K562 (cell line): ENCODE data around the gene ICA1L.

Experiments
- FOXA1 ChIP-seq: fragments of 450-650 bp; IDR thresholded peaks from 2 replicates; pipeline ENCODE4 v1.6.1; 2016; ENCODE audit warnings: mild to moderate bottlenecking, borderline replicate concordance
- LEF1 ChIP-seq: fragments of 450-650 bp; IDR thresholded peaks from 2 replicates; pipeline ENCODE4 v1.6.1; 2016; ENCODE audit warnings: mild to moderate bottlenecking
- RAD21 ChIP-seq, 2 experiments: fragments of 250-450 bp in 1 of 2; fragments of 450-650 bp in 1 of 2; sonication (Bioruptor Pico) in 1 of 2; formaldehyde crosslinking in 1 of 2; IDR thresholded peaks in 1 of 2; conservative IDR thresholded peaks in 1 of 2; 2 replicates each; pipeline versions ENCODE4 v1.4.0 to v1.8.0; 2020 to 2022; ENCODE audit warnings: mild to moderate bottlenecking in 2 of 2, moderate library complexity in 1 of 2
- RUNX1 ChIP-seq: sonication (generic); IDR thresholded peaks from 2 replicates; pipeline ENCODE4 v1.6.1; 2016; ENCODE audit warnings: antibody characterized with exemption, low read depth
- ZNF318 ChIP-seq, 2 experiments: fragments of 450-650 bp; IDR thresholded peaks; 2 replicates each; pipeline ENCODE4 v1.6.1; 2016; ENCODE audit warnings: mild to moderate bottlenecking in 2 of 2, borderline replicate concordance in 1 of 2, low read depth in 1 of 2, moderate library complexity in 1 of 2

GRCh38 chr2:202768273-202768672 lies 103.3 kb downstream of the ICA1L start:
- no peak for TF ChIP-seq LEF1
- TF ChIP-seq ZNF318 (IDR thresholded peaks at IDR 0.05; ENCODE audit: borderline replicate concordance in 1 of 2, low read depth in 1 of 2): no peak
- TF ChIP-seq RAD21 (CRISPR knock-in tag; conservative IDR thresholded peaks at IDR 0.05 in 1 of 2, IDR thresholded peaks at IDR 0.05 in 1 of 2): no peak
- no peak for TF ChIP-seq FOXA1
- TF ChIP-seq RUNX1: no peak
